Activated T-cell treated with anti-CD3 and anti-CD28 coated beads, Interleukin-2, amount 50 U/mL, for 4 hours (primary cell): ENCODE results near the gene RAMP3. TPM values are rescaled to one million over a fixed set of nuclear protein-coding genes. Genes with fewer than 3 reads are reported as not detected.

ENCODE experiments used
- total RNA-seq, 3 donors: library from RNA; stranded (reverse); gene quantifications; one replicate each; pipeline ENCODE4 v1.2.1, GENCODE V29; 2021

The RAMP3 gene
- total RNA-seq, 3 donors from 2014 or later = not detected

Other genes starting within 250 kb of the RAMP3 start
- 100 to 1,000 TPM; 120 to 205 (median 143) TPM for gene MYO1G, start 178.8 kb upstream of the RAMP3 start, total RNA-seq
- gene CCM2, start 157.6 kb upstream of the RAMP3 start, total RNA-seq = 10 to 100 TPM; 35.9 to 38.2 (median 36.6) TPM
- gene NACAD, start 68.8 kb upstream of the RAMP3 start, total RNA-seq = under 1 TPM; 0.14 to 0.66 (median 0.37) TPM
- gene TBRG4, start 46.1 kb upstream of the RAMP3 start, total RNA-seq = 100 to 1,000 TPM; 206 to 236 (median 233) TPM